Measurements from ENCODE around the gene TIMP3.

TIMP3 gene

DNA sequence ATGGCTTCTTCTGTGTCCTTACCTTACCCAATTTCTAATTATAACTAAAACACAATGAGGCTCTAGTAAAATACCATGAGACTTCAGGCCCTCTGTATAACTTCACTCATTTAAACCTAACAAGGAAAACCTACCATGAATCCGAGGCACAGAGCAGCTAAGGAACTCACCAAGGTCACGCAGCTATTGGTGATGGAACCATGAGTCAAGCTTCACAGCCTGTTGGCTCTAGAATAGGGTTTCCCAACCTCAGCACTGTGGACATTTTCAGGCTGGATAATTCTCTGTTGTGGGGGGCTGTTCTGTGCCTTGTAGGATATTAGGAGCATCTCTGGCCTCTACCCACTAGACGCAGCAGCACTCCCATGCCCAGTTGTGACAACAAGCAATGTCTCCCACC, 75.7 kb downstream of the TIMP3 start:
- DNase-seq (ENCODE audit: low spot score), result no peak

DNA sequence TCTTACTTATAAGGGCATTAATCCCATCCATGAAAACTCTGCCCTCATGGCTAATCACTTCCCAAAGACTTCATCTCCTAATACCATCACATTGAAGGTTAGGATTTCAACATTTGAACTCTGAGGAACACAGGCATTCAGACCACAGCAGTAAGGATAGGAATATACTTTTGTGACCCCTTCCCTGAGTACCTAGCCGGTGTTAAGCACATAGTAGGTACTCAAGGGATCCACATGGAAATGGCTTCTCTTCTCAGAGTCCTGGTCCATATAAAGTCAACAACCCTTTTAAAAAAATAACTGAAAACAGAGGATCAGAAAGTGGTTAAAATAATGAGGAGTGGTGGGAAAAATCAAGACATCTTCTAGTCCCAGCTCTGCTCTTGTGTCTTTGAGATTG, 78.0 kb downstream of the TIMP3 start:
- DNase-seq (ENCODE audit: low spot score), result no peak
- TF ChIP-seq, protein P1, sequence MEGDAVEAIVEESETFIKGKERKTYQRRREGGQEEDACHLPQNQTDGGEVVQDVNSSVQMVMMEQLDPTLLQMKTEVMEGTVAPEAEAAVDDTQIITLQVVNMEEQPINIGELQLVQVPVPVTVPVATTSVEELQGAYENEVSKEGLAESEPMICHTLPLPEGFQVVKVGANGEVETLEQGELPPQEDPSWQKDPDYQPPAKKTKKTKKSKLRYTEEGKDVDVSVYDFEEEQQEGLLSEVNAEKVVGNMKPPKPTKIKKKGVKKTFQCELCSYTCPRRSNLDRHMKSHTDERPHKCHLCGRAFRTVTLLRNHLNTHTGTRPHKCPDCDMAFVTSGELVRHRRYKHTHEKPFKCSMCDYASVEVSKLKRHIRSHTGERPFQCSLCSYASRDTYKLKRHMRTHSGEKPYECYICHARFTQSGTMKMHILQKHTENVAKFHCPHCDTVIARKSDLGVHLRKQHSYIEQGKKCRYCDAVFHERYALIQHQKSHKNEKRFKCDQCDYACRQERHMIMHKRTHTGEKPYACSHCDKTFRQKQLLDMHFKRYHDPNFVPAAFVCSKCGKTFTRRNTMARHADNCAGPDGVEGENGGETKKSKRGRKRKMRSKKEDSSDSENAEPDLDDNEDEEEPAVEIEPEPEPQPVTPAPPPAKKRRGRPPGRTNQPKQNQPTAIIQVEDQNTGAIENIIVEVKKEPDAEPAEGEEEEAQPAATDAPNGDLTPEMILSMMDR (IDR thresholded peaks at IDR 0.05; ENCODE audit: extremely low read depth, missing control alignments), result no peak

More for the DNA sequence above, 75.7 kb downstream of the TIMP3 start:
- TF ChIP-seq, protein P1 (IDR thresholded peaks at IDR 0.05; ENCODE audit: extremely low read depth, missing control alignments), result no peak

DNA sequence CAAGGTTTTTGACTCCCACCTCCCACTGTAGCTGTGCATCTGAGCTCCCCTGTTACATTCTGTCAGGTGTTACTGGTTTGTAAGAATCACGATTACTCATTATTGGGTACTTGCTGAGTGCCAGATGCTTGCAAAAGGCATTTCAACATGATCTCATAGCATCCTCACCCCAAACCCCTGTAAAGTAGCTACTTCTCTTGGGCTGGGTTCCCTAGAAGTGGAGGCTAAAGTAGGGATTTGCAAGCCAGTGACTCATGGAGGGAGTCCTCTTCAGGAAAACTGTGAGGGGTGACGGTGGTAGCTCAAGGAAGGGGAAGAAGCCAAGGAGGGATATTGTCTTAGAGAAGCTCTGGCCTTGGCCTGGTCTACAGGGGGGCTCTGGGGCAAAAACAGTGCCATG, 78.6 kb downstream of the TIMP3 start:
- TF ChIP-seq, protein P1 (IDR thresholded peaks at IDR 0.05; ENCODE audit: extremely low read depth, missing control alignments), result no peak
- no peak for DNase-seq (ENCODE audit: low spot score)

- DNase-seq (ENCODE audit: low spot score), result no peak
- TF ChIP-seq, protein P1 (IDR thresholded peaks at IDR 0.05; ENCODE audit: extremely low read depth, missing control alignments), result no peak
Measured at GRCh38 chr22:32880505-32880892, 79.0 kb downstream of the TIMP3 start.

DNA sequence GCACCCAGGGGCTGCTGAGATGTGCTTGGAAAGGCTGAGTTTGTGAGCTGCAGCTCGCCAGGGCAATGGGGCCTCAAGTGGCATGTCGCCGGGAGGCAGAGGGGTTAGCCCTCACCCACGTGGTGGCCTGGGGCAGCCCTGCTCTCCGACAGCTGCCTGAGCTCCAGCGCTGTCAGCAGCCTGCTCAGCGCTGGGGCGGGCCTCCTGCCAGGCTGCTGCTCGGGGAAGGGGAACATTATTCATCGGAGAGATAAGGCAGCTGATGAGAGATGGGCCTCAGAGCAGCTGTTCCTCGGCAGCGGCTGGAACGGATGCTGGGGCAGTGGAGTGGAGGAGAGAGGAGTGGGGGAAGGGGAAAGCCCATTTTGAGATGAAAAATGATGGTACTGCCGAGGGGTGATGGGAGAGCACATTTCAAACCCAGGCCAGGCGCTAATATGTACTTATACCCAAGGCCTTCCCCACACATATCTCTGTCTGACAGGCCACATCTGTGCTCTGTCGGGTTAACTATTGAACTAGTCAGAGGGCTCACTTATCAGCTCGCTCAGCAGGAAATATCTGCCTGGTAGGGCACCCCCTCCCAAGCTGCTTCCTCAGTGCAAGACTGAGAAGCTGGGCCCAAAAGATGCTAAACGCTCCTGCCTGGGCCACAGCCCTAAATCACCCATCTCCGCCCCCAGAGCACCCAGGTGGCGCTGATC, 79.5 kb downstream of the TIMP3 start:
- TF ChIP-seq, protein P1 (IDR thresholded peaks at IDR 0.05; ENCODE audit: extremely low read depth, missing control alignments), result no peak
- no peak for DNase-seq (ENCODE audit: low spot score)

DNA sequence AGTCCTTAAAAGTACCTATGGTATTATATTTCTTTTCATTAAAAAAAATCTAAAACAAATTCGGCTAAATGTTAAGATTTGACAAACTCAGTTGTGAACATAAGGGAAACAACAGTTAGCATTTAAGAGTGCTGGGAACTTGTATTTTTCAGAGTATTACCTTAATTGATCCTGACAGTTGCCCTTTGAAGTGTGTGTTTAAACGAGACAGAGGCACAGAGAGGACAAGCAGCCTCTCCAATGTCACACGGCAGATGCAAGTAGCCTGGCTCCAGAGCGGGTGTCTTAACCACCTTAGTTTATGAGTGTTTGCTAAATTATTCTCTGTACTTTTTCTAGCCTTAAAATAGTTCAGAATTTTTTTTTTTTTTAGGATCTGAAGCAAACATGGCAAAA, 80.9 kb downstream of the TIMP3 start:
- TF ChIP-seq, protein P1 (IDR thresholded peaks at IDR 0.05; ENCODE audit: extremely low read depth, missing control alignments), result no peak

DNA sequence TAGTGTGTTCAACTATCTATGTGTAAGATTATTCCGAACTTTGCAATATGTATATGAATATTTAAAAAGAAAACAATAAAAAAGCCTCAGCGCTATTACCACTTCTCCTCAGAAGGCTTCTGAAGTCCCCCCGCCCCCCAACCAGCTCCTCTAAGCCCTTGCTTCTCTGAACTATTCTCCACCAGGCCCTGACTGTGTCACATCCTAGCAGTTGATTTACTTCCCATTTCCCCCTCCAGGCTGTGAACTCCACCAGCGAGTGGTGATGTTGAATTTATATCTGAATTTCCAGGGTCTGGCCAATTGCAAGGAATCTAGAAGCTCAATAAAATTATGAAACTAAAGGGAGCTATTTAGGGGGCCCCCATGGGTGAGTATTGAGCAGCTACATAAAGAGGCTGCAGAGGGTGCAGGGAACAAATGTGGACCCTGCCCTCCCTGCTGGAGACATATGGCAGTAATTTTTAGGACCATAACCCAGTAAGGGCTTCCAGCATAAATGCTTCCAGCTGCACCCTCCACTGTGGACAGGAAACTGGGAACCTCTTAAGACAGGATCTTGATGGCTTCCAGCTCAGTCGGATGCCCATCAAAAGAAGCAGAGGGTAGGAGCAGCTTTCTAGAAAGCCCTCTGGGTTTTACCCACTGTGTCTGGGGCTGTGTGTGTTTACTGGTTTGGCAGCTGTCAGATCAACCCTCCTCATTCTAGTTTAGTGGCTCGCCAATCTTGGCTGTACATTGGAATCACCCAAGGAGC, 81.4 kb downstream of the TIMP3 start:
- TF ChIP-seq, protein P1 (IDR thresholded peaks at IDR 0.05; ENCODE audit: extremely low read depth, missing control alignments), result no peak
- no peak for DNase-seq (ENCODE audit: low spot score)

More for the DNA sequence above, 80.9 kb downstream of the TIMP3 start:
- DNase-seq (ENCODE audit: low spot score), result no peak

Measured in GM20000 (cell line).